Calu3 (cell line): ENCODE data around the gene NUP214. TPM values are rescaled to one million over a fixed set of nuclear protein-coding genes. Genes with fewer than 3 reads are reported as not detected.

Experiments
- BruUV-seq: library from RNA; stranded (reverse); fragments of 400-500 nt; replicated peaks from 2 replicates; lab custom pipeline; 2021; lab: Mats Ljungman, UMichigan
- CTCF ChIA-PET: fragments of 300-600 bp; sonication (Branson Sonifier 250); formaldehyde crosslinking; loops from one replicate; lab custom pipeline; 2022; ENCODE audit warnings: antibody characterized with exemption; lab: Charles Lee
- DNase-seq: peaks from one replicate; pipeline ENCODE4 v3.0.0; 2022
- H3K27ac Mint-ChIP-seq: one replicate; pipeline ENCODE4 v1.8.0; 2022; ENCODE audit warnings: mixed read lengths; ENCODE audit not compliant: unreplicated experiment
- H3K27me3 Mint-ChIP-seq: one replicate; pipeline ENCODE4 v1.8.0; 2022; ENCODE audit warnings: mixed read lengths; ENCODE audit not compliant: unreplicated experiment
- H3K36me3 Mint-ChIP-seq: one replicate; pipeline ENCODE4 v1.8.0; 2022; ENCODE audit warnings: mild to moderate bottlenecking, moderate library complexity, mixed read lengths; ENCODE audit not compliant: insufficient read depth, unreplicated experiment
- H3K4me1 Mint-ChIP-seq: one replicate; pipeline ENCODE4 v1.8.0; 2022; ENCODE audit warnings: mild to moderate bottlenecking, low read depth, mixed read lengths; ENCODE audit not compliant: unreplicated experiment
- H3K4me3 Mint-ChIP-seq: one replicate; pipeline ENCODE4 v1.8.0; 2022; ENCODE audit warnings: mild to moderate bottlenecking, low read depth, moderate library complexity, mixed read lengths; ENCODE audit not compliant: unreplicated experiment
- H3K9me3 Mint-ChIP-seq: one replicate; pipeline ENCODE4 v1.8.0; 2022; ENCODE audit warnings: low read depth, mixed read lengths; ENCODE audit not compliant: unreplicated experiment
- intact Hi-C: fragments of 100-400 bp; cut with micrococcal nuclease; formaldehyde crosslinking; loops from one replicate; pipeline ENCODE4 v1.10.0; 2022; ENCODE audit not compliant: unreplicated experiment
- total RNA-seq: library from RNA; stranded (reverse); gene quantifications from 2 replicates; pipeline ENCODE4 v1.2.3, GENCODE V29; 2022
- TF ChIP-seq, protein P1 (sequence below): fragments of 200-600 bp; IDR thresholded peaks from one replicate; pipeline ENCODE4 v1.8.0; 2022; ENCODE audit warnings: antibody characterized with exemption; ENCODE audit not compliant: unreplicated experiment

NUP214 gene
- total RNA-seq, 1 experiment from 2014 or later = 50.0 TPM

DNA sequence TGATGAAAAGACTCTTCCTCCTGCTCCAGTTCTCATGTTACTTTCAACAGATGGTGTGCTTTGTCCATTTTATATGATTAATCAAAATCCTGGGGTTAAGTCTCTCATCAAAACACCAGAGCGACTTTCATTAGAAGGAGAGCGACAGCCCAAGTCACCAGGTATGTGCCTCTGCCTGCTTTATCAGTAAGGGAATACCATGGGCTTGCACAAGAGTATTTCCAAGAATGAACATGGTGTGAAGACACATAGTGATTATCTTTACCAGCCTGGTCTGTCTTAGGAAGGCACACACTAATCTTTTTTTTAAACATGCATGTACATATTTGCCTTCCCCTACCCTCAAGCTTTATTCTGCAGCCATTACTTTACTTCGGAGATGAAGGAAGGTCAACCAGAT is 15.2 kb downstream of the NUP214 start:
- BruUV-seq = no TSS peak
- CTCF ChIA-PET = no interaction called here
- no peak for DNase-seq
- Mint-ChIP-seq H3K27ac (no peak overlapping the region), H3K36me3 (peaks cover 47% of the 10 kb centered on the region), H3K4me1 (no peaks in the 10 kb centered on the region), H3K4me3 (no peak overlapping the region), H3K9me3 (no peaks in the 10 kb centered on the region), H3K27me3 (no peaks in the 10 kb centered on the region)
- TF ChIP-seq, protein P1, sequence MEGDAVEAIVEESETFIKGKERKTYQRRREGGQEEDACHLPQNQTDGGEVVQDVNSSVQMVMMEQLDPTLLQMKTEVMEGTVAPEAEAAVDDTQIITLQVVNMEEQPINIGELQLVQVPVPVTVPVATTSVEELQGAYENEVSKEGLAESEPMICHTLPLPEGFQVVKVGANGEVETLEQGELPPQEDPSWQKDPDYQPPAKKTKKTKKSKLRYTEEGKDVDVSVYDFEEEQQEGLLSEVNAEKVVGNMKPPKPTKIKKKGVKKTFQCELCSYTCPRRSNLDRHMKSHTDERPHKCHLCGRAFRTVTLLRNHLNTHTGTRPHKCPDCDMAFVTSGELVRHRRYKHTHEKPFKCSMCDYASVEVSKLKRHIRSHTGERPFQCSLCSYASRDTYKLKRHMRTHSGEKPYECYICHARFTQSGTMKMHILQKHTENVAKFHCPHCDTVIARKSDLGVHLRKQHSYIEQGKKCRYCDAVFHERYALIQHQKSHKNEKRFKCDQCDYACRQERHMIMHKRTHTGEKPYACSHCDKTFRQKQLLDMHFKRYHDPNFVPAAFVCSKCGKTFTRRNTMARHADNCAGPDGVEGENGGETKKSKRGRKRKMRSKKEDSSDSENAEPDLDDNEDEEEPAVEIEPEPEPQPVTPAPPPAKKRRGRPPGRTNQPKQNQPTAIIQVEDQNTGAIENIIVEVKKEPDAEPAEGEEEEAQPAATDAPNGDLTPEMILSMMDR = no peak
- intact Hi-C loops = no loop called here

DNA sequence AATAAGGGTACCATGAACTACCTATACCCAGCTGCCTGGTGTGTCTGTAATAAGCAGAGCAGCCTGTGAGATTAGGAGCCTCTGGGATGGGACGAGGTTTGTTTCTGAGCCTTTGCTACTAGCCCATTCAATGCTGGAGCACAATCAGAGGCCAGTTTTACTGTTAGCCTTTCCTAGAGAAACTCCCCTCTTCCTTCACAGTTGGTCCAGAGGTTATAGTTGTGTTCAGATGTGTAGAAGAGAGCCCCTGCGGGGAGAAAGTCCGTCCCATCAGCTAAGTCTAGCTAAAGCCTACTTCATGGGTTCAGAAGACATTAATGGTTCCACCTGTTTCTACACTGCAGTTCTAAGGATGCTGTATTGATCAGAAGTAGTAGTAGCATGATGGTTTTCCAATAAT is 16.8 kb downstream of the NUP214 start:
- DNase-seq = no peak
- no peak overlapping the region for H3K4me3 Mint-ChIP-seq
- no peak overlapping the region for H3K27ac Mint-ChIP-seq
- BruUV-seq = no TSS peak
- intact Hi-C loops = no loop called here
- TF ChIP-seq, protein P1 = no peak
- H3K36me3 Mint-ChIP-seq = peaks cover 45% of the 10 kb centered on the region
- no peaks in the 10 kb centered on the region for H3K27me3 Mint-ChIP-seq
- H3K4me1 Mint-ChIP-seq = no peaks in the 10 kb centered on the region
- CTCF ChIA-PET = no interaction called here
- H3K9me3 Mint-ChIP-seq = no peaks in the 10 kb centered on the region

DNA sequence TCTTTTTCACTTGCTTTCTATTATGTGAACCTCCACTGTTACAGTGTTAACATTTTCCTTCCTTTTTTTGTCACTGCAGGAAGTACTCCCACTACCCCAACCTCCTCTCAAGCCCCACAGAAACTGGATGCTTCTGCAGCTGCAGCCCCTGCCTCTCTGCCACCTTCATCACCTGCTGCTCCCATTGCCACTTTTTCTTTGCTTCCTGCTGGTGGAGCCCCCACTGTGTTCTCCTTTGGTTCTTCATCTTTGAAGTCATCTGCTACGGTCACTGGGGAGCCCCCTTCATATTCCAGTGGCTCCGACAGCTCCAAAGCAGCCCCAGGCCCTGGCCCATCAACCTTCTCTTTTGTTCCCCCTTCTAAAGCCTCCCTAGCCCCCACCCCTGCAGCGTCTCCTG is 18.8 kb downstream of the NUP214 start:
- intact Hi-C loops = no loop called here
- no peak for DNase-seq

DNA sequence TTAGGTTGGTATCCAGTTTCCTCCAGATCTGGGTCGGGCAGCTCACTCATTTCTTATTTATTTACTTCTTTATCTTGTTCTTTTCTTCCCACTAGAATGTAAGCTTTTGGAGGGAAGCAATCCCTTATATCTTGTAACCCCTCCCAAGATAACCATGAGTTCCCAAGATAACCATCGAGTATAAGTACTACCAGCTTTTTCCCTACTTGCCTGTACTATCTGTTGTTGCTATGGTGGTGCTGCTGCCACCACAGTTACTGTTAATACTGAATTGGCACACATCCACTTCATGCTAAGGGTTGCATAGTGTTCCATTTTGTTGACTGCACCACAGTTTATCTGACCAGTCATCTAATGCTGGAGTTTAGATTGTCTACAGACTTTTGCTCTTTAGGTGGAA is 19.9 kb downstream of the NUP214 start:
- H3K4me3 Mint-ChIP-seq = no peak overlapping the region
- H3K4me1 Mint-ChIP-seq = no peaks in the 10 kb centered on the region
- intact Hi-C loops = no loop called here
- TF ChIP-seq, protein P1 = no peak
- H3K27ac Mint-ChIP-seq = no peak overlapping the region
- H3K27me3 Mint-ChIP-seq = no peaks in the 10 kb centered on the region
- H3K9me3 Mint-ChIP-seq = no peaks in the 10 kb centered on the region
- H3K36me3 Mint-ChIP-seq = peaks cover 38% of the 10 kb centered on the region
- DNase-seq = no peak
- BruUV-seq = no TSS peak
- CTCF ChIA-PET = no interaction called here

More for the DNA sequence above, 18.8 kb downstream of the NUP214 start:
- Mint-ChIP-seq H3K27ac (no peak overlapping the region), H3K4me1 (no peaks in the 10 kb centered on the region), H3K36me3 (peaks cover 34% of the 10 kb centered on the region), H3K27me3 (no peaks in the 10 kb centered on the region), H3K9me3 (no peaks in the 10 kb centered on the region), H3K4me3 (no peak overlapping the region)
- TF ChIP-seq, protein P1 = no peak
- BruUV-seq = no TSS peak
- CTCF ChIA-PET = no interaction called here
